Neuronal stem cell (in vitro differentiated cells): Measurements from ENCODE around the gene KLK4. TPM values are rescaled to one million over a fixed set of nuclear protein-coding genes. Genes with fewer than 3 reads are reported as not detected.
A peak's percentile ranks its signal among the peaks of the same experiment; 100 is the strongest.

Experiments used
- DNase-seq: peaks from one replicate; pipeline ENCODE4 v3.0.0-alpha.2; 2013; ENCODE audit warnings: low spot score
- H2AFZ ChIP-seq: one replicate; pipeline ENCODE4 v1.6.1; 2013; ENCODE audit warnings: mild to moderate bottlenecking, low read length, inconsistent platforms
- H2AK5ac ChIP-seq: 2 replicates; pipeline ENCODE4 v1.6.1; 2013; ENCODE audit warnings: low read depth, mild to moderate bottlenecking, inconsistent platforms, low read length, moderate library complexity, mixed read lengths
- H2BK120ac ChIP-seq: 2 replicates; pipeline ENCODE4 v1.6.1; 2013; ENCODE audit warnings: low read depth, mild to moderate bottlenecking, inconsistent platforms, low read length, moderate library complexity, mixed read lengths
- H2BK12ac ChIP-seq: one replicate; pipeline ENCODE4 v1.6.1; 2013; ENCODE audit warnings: low read length, inconsistent platforms
- H2BK15ac ChIP-seq: 2 replicates; pipeline ENCODE4 v1.6.1; 2013; ENCODE audit warnings: mild to moderate bottlenecking, low read length, inconsistent platforms, mixed read lengths
- H2BK5ac ChIP-seq: one replicate; pipeline ENCODE4 v1.6.1; 2013; ENCODE audit warnings: inconsistent platforms, mild to moderate bottlenecking, low read length, moderate library complexity
- H3K14ac ChIP-seq: one replicate; pipeline ENCODE4 v1.6.1; 2013; ENCODE audit warnings: low read length, inconsistent platforms
- H3K18ac ChIP-seq: 2 replicates; pipeline ENCODE4 v1.6.1; 2013; ENCODE audit warnings: low read length, inconsistent platforms
- H3K23ac ChIP-seq: 2 replicates; pipeline ENCODE4 v1.6.1; 2013; ENCODE audit warnings: low read depth, mild to moderate bottlenecking, mixed read lengths, low read length, inconsistent platforms; ENCODE audit not compliant: poor library complexity
- H3K27ac ChIP-seq: replicated peaks from 3 replicates; pipeline ENCODE4 v1.5.1; 2013; ENCODE audit warnings: low read length, inconsistent platforms
- H3K27me3 ChIP-seq, 3 experiments: 2 replicates each; pipeline ENCODE4 v1.6.1; 2013; ENCODE audit warnings: low read length in 3 of 3, mild to moderate bottlenecking in 2 of 3, inconsistent platforms in 1 of 3, low read depth in 1 of 3, mixed read lengths in 1 of 3, moderate library complexity in 1 of 3; ENCODE audit not compliant: control insufficient read depth in 3 of 3, insufficient read depth in 3 of 3
- H3K36me3 ChIP-seq, 2 donors: replicated peaks in 1 of 2; 2 replicates each; pipeline ENCODE4 v1.6.1; 2013; ENCODE audit warnings: low read length in 2 of 2; ENCODE audit not compliant: control insufficient read depth in 2 of 2, insufficient read depth in 2 of 2
- H3K4ac ChIP-seq: 2 replicates; pipeline ENCODE4 v1.6.1; 2013; ENCODE audit warnings: inconsistent platforms, mild to moderate bottlenecking, low read length, moderate library complexity
- H3K4me1 ChIP-seq, 2 donors: 1 replicate in 1 of 2; 2 replicates in 1 of 2; pipeline ENCODE4 v1.6.1; 2013; ENCODE audit warnings: low read length in 2 of 2, low read depth in 1 of 2; ENCODE audit not compliant: control insufficient read depth in 2 of 2, insufficient read depth in 1 of 2
- H3K4me2 ChIP-seq: one replicate; pipeline ENCODE4 v1.6.1; 2013; ENCODE audit warnings: mild to moderate bottlenecking, low read length, inconsistent platforms; ENCODE audit not compliant: insufficient read depth, poor library complexity, severe bottlenecking
- H3K4me3 ChIP-seq, 2 donors: 2 replicates each; pipeline ENCODE4 v1.5.1; 2013; ENCODE audit warnings: low read length in 2 of 2, mild to moderate bottlenecking in 2 of 2, inconsistent platforms in 1 of 2, moderate library complexity in 1 of 2
- H3K79me1 ChIP-seq: one replicate; pipeline ENCODE4 v1.6.1; 2013; ENCODE audit warnings: low read depth, mild to moderate bottlenecking, inconsistent platforms, low read length, moderate library complexity
- H3K9ac ChIP-seq: one replicate; pipeline ENCODE4 v1.6.1; 2013; ENCODE audit warnings: mild to moderate bottlenecking, low read depth, low read length, inconsistent platforms; ENCODE audit not compliant: poor library complexity
- H3K9me3 ChIP-seq, 2 donors: replicated peaks in 1 of 2; 2 replicates each; pipeline versions ENCODE3 to v1.6.1; 2013; ENCODE audit warnings: low read length in 2 of 2, mild to moderate bottlenecking in 2 of 2, inconsistent platforms in 1 of 2, low read depth in 1 of 2, mixed read lengths in 1 of 2, moderate library complexity in 1 of 2; ENCODE audit not compliant: control insufficient read depth in 2 of 2, insufficient read depth in 1 of 2
- H4K8ac ChIP-seq: one replicate; pipeline ENCODE4 v1.6.1; 2013; ENCODE audit warnings: low read depth, mild to moderate bottlenecking, inconsistent platforms, low read length, moderate library complexity
- H4K91ac ChIP-seq: one replicate; pipeline ENCODE4 v1.6.1; 2013; ENCODE audit warnings: low read length, low read depth, mild to moderate bottlenecking, inconsistent platforms; ENCODE audit not compliant: poor library complexity
- WGBS, 2 donors: extraction: QIAGEN DNeasy Blood & Tissue Kit; methylation state at CpG; one replicate each; pipeline ENCODE4 v1.1.7; 2013; ENCODE audit warnings: missing lambda C conversion rate in 2 of 2, mixed read lengths in 1 of 2; ENCODE audit not compliant: insufficient read length in 2 of 2, insufficient replicate concordance in 1 of 2; ENCODE audit errors: extremely low coverage in 2 of 2; 5-methylcytosine and 5-hydroxymethylcytosine counted together
- polyA plus RNA-seq, 2 experiments: library from polyadenylated mRNA; stranded (reverse); fragments of 200-250 nt; gene quantifications; one replicate each; pipeline ENCODE4 v1.2.3, GENCODE V29; 2013

Gene KLK4
- not detected for polyA plus RNA-seq (2013, experiment 1 of 2)
- not detected for polyA plus RNA-seq (2013, experiment 2 of 2)

- no peak within 1 kb of the TSS for H3K27ac ChIP-seq
- H2BK120ac ChIP-seq, result no peak within 1 kb of the TSS
- H3K36me3 ChIP-seq, result no peaks in the 10 kb centered on the region
- H3K4me3 ChIP-seq, result no peak within 1 kb of the TSS
- H3K18ac ChIP-seq, result peak within 1 kb of the TSS; percentile 12
- no peak within 1 kb of the TSS for H4K91ac ChIP-seq
- H3K9ac ChIP-seq, result no peak within 1 kb of the TSS
- H3K27me3 ChIP-seq, result peaks cover 11 to 63% (median 48%) of the 10 kb centered on the region in 3 experiments
- H2AFZ ChIP-seq, result no peak within 1 kb of the TSS
- H3K4me1 ChIP-seq, result peaks cover 0 to 3% of the 10 kb centered on the region in 2 donors
- no peak within 1 kb of the TSS for H2AK5ac ChIP-seq
- H2BK12ac ChIP-seq, result no peak within 1 kb of the TSS
- H2BK15ac ChIP-seq, result no peak within 1 kb of the TSS
- DNase-seq, result no peak
- no peak within 1 kb of the TSS for H3K23ac ChIP-seq
- no peak within 1 kb of the TSS for H3K14ac ChIP-seq
- no peak within 1 kb of the TSS for H3K4ac ChIP-seq
- no peak within 1 kb of the TSS for H2BK5ac ChIP-seq
- H4K8ac ChIP-seq, result peak within 1 kb of the TSS; percentile 45
- 100% methylated on average over 1 of the region's 9 CpGs; no CpG with 5 or more reads in 1 of the 2 donors for WGBS, 2 donors
- no peaks in the 10 kb centered on the region for H3K9me3 ChIP-seq
- H3K4me2 ChIP-seq, result no peak within 1 kb of the TSS
- no peaks in the 10 kb centered on the region for H3K79me1 ChIP-seq
Observed at GRCh38 chr19:50911206-50912101, at the start of gene KLK4. Gene KLK4 (minus strand): TSS chr19:50911395. CDS start chr19:50910738, 657 bp downstream.

GRCh38 chr19:50959731-50960500 is 48.7 kb upstream of the KLK4 start:
- H3K27me3 ChIP-seq, result no peaks in the 10 kb centered on the region
- H2BK12ac ChIP-seq, result no peak overlapping the region
- H3K4me3 ChIP-seq, result no peak overlapping the region
- H3K79me1 ChIP-seq, result no peaks in the 10 kb centered on the region
- no peak overlapping the region for H2BK120ac ChIP-seq
- no peak overlapping the region for H4K91ac ChIP-seq
- no peak overlapping the region for H2AFZ ChIP-seq
- H3K4me1 ChIP-seq, result no peaks in the 10 kb centered on the region
- no peak overlapping the region for H3K9ac ChIP-seq
- no peak overlapping the region for H3K23ac ChIP-seq
- H3K9me3 ChIP-seq, result peaks cover 0 to 3% of the 10 kb centered on the region in 2 donors
- no peak overlapping the region for H2BK15ac ChIP-seq
- H2AK5ac ChIP-seq, result no peak overlapping the region
- no peak overlapping the region for H3K4ac ChIP-seq
- H3K18ac ChIP-seq, result no peak overlapping the region
- H4K8ac ChIP-seq, result no peak overlapping the region
- H3K14ac ChIP-seq, result no peak overlapping the region
- H3K4me2 ChIP-seq, result no peak overlapping the region
- no peak overlapping the region for H3K27ac ChIP-seq
- no peak for DNase-seq
- H2BK5ac ChIP-seq, result no peak overlapping the region
- H3K36me3 ChIP-seq, result no peaks in the 10 kb centered on the region
- WGBS, 2 donors, result no CpG with 5 or more reads among the region's 9 CpGs

GRCh38 chr19:50957587-50957986 is 46.4 kb upstream of the KLK4 start:
- Histone ChIP-seq H2BK15ac (no peak overlapping the region), H3K36me3 (no peaks in the 10 kb centered on the region), H3K27ac (no peak overlapping the region), H4K91ac (no peak overlapping the region), H4K8ac (no peak overlapping the region), H2BK5ac (no peak overlapping the region), H2BK12ac (no peak overlapping the region), H3K27me3 (no peaks in the 10 kb centered on the region), H3K18ac (no peak overlapping the region), H2AFZ (no peak overlapping the region), H3K23ac (no peak overlapping the region), H3K14ac (peak overlapping the region; percentile 2), H3K4me3 (peak overlapping the region in 1 of 2 donors; percentile 14), H3K9ac (no peak overlapping the region), H3K4ac (no peak overlapping the region), H3K4me1 (no peaks in the 10 kb centered on the region), H3K9me3 (peaks cover 0 to 3% of the 10 kb centered on the region in 2 donors), H3K4me2 (no peak overlapping the region), H2AK5ac (no peak overlapping the region), H3K79me1 (no peaks in the 10 kb centered on the region), H2BK120ac (peak overlapping the region; percentile 72)
- WGBS, 2 donors, result no CpG with 5 or more reads among the region's 8 CpGs
- DNase-seq, result no peak

- Histone ChIP-seq H3K23ac (no peak within 1 kb of the TSS), H4K91ac (no peak within 1 kb of the TSS), H2BK15ac (no peak within 1 kb of the TSS), H3K4ac (no peak within 1 kb of the TSS), H4K8ac (no peak within 1 kb of the TSS), H3K79me1 (no peaks in the 10 kb centered on the region), H2BK5ac (no peak within 1 kb of the TSS), H2AK5ac (peak within 1 kb of the TSS; percentile 37), H3K9ac (peak within 1 kb of the TSS; percentile 45), H3K9me3 (no peaks in the 10 kb centered on the region), H2AFZ (no peak within 1 kb of the TSS), H3K4me1 (no peaks in the 10 kb centered on the region), H3K4me3 (peak within 1 kb of the TSS in 1 of 2 donors; percentile 41), H3K14ac (no peak within 1 kb of the TSS), H3K18ac (peak within 1 kb of the TSS; percentile 57), H3K27ac (no peak within 1 kb of the TSS), H2BK12ac (no peak within 1 kb of the TSS), H3K4me2 (no peak within 1 kb of the TSS), H2BK120ac (no peak within 1 kb of the TSS), H3K27me3 (peaks cover 0 to 3% (median 0%) of the 10 kb centered on the region in 3 experiments), H3K36me3 (no peaks in the 10 kb centered on the region)
- no peak for DNase-seq
- WGBS, 2 donors, result no CpG with 5 or more reads among the region's 7 CpGs
Observed at GRCh38 chr19:50952910-50953309, 41.7 kb upstream of the KLK4 start, which contains the start of gene KLK5. Gene KLK5 (minus strand): TSS chr19:50953038. CDS start chr19:50952657, 381 bp downstream.
